IgD-negative memory B cell (primary cell): ENCODE data around the gene AUNIP. TPM values are rescaled to one million over a fixed set of nuclear protein-coding genes. Genes with fewer than 3 reads are reported as not detected.

Experiments used
- H3K27ac Mint-ChIP-seq, 3 donors: one replicate each; pipeline ENCODE4 v1.8.0; 2020 to 2022; ENCODE audit warnings: mild to moderate bottlenecking in 3 of 3, mixed read lengths in 3 of 3, moderate library complexity in 1 of 3
- H3K27me3 Mint-ChIP-seq: one replicate; pipeline ENCODE4 v1.8.0; 2021; ENCODE audit warnings: mixed read lengths
- H3K36me3 Mint-ChIP-seq: one replicate; pipeline ENCODE4 v1.8.0; 2020; ENCODE audit warnings: mild to moderate bottlenecking, mixed read lengths
- H3K4me1 Mint-ChIP-seq, 3 donors: one replicate each; pipeline ENCODE4 v1.8.0; 2020 to 2022; ENCODE audit warnings: mixed read lengths in 3 of 3, mild to moderate bottlenecking in 1 of 3
- H3K4me3 Mint-ChIP-seq, 4 donors: one replicate each; pipeline ENCODE4 v1.8.0; 2020 to 2022; ENCODE audit warnings: mild to moderate bottlenecking in 4 of 4, mixed read lengths in 4 of 4, moderate library complexity in 3 of 4
- H3K9me3 Mint-ChIP-seq, 3 donors: one replicate each; pipeline ENCODE4 v1.8.0; 2020 to 2021; ENCODE audit warnings: mixed read lengths in 3 of 3, mild to moderate bottlenecking in 1 of 3
- polyA plus RNA-seq: library from polyadenylated mRNA; unstranded; fragments of 300-500 nt; fragmentation: Illumina TruSeq; gene quantifications from one replicate; pipeline ENCODE4 v1.2.3, GENCODE V29; 2021

The AUNIP gene
- polyA plus RNA-seq, 1 donor from 2014 or later, result not detected

DNA sequence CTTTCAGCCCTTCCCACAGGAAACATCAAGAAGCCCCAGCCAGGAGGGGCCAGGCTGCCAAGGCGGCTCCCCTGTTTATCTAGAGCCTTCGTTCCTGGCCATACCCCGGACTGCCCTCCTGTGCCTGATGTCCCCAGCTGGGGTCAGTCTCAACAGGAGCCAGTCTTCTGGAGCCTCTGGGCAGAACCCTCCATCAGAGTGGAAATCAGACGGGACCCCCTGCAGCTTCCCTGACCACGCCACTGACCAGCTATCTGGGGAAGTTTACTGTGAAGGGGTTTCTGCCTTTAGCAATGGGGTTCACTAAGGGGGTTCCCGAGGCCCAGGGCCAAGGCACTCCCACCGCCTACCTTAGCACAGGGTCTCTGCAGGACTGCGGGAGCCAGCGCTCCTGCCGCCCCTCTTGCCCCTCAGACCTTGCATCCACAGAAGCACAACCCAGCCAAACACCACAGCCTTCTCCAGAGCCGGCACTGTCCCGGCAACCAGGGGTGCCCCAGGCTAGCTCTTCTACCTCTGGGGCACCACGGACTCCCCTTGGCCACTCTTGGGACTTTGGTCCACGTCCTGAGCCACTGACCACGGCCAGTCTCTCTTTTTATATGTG, 43.0 kb downstream of the AUNIP start:
- Mint-ChIP-seq H3K4me1 (peaks cover 7 to 14% (median 9%) of the 10 kb centered on the region in 3 donors), H3K9me3 (no peaks in the 10 kb centered on the region), H3K27me3 (no peaks in the 10 kb centered on the region), H3K4me3 (peak overlapping the region in 1 of 4 donors; percentile 48), H3K27ac (peak overlapping the region in 1 of 3 donors; percentile 48), H3K36me3 (no peaks in the 10 kb centered on the region)

DNA sequence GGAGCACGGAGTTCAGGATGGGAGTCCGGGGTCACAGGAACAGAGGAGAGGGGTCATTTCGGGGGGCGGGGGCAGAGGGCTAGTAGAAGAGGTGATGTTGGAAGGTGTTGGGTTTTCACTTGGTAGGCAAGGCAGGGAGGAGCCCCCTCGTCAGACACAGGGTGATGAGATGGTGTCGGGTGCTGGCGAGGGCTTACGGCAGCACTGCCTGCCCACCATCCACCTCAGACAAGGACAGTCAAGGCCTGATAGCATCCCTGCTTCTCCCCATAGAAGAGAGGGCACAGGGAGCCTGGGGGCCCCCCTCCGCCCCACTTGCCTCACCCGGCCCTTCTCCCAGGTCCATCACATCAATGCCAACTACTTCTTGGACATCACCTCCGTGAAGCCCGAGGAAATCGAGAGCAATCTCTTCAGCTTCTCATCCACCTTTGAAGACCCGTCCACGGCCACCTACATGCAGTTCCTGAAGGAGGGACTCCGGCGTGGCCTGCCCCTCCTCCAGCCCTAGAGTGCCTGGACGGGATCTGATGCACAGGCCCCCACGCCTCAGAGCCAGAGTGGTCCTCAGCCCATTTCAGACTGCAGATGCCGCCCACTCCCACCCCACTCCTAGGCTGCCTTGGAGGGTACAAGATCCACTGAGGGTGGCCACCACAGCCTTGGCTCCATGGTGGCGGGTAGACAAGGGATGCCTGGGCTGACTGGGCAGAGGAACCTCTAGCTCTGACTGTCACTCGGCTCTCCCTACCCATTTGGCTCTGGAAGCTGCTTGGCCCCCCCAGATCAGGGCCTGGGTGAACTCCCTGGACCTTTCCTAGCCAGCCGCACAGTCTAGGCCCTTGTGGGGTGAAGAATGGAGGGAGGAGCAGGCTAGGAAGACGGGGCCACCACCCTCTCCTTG, 43.8 kb downstream of the AUNIP start:
- Mint-ChIP-seq H3K4me1 (peaks cover 0 to 9% (median 8%) of the 10 kb centered on the region in 3 donors), H3K27ac (peak overlapping the region in 1 of 3 donors; percentile 48), H3K27me3 (no peaks in the 10 kb centered on the region), H3K36me3 (no peaks in the 10 kb centered on the region), H3K9me3 (no peaks in the 10 kb centered on the region), H3K4me3 (peak overlapping the region in 1 of 4 donors; percentile 59)

DNA sequence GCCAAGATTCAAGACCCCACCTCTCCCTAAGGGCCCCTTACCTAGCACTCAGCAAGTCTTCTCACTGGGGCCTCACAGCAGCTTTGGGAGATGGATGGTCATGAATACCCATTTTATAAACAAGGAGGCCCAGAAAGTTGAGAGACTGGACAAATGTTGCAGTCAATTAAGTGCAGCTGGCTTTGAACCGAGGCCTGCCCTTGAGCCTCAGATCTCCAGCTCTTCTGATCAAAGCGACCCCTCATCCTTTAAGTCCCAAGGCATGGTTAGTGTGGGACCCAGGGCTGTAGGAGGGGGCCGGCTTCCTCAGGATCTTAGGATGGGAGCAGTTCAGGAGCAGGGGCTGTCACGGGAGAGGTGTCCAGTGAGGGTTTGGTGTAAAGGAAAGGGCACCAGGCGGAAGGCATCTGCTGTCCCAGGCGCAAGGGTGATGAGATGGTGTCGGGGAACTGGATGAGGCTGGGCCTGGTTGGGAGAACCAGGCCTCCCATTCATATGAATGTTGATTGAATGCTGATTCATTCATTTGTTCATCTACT, 44.6 kb downstream of the AUNIP start:
- Mint-ChIP-seq H3K4me1 (peaks cover 3 to 15% (median 8%) of the 10 kb centered on the region in 3 donors), H3K9me3 (no peaks in the 10 kb centered on the region), H3K27ac (no peak overlapping the region), H3K36me3 (no peaks in the 10 kb centered on the region), H3K4me3 (peak overlapping the region in 1 of 4 donors; percentile 59), H3K27me3 (no peaks in the 10 kb centered on the region)

DNA sequence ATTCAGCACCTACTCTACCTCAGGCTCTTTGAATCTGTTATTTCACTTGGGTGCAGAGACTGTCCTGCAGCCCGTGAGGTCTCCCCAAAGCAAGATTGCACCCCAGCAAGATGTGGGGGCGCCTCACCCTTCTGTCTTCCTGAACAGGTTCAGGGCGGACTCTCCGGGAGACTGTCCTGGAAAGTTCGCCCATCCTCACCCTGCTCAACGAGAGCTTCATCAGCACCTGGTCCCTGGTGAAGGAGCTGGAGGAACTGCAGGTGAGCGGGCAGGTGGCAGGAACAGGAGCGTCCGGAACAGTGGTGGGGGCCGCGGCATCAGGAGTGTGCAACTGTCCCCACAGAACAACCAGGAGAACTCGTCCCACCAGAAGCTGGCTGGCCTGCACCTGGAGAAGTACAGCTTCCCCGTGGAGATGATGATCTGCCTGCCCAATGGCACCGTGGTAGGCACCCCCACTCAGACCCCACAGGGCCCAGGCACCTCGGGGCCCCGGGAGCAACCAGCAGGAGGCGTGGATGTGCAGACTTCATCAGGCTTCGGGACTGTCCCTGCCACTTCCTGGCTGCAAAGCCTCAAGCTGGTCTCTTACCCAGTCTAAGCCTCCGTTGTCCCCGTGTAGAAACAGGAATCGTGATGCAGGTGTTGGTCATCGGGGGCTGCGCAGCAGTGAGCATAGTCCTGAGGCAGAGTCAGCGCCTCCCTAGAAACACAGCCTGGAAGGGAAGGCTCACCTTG, 45.4 kb downstream of the AUNIP start:
- Mint-ChIP-seq H3K27me3 (no peaks in the 10 kb centered on the region), H3K4me3 (no peak overlapping the region), H3K4me1 (peaks cover 9 to 21% (median 10%) of the 10 kb centered on the region in 3 donors)

DNA sequence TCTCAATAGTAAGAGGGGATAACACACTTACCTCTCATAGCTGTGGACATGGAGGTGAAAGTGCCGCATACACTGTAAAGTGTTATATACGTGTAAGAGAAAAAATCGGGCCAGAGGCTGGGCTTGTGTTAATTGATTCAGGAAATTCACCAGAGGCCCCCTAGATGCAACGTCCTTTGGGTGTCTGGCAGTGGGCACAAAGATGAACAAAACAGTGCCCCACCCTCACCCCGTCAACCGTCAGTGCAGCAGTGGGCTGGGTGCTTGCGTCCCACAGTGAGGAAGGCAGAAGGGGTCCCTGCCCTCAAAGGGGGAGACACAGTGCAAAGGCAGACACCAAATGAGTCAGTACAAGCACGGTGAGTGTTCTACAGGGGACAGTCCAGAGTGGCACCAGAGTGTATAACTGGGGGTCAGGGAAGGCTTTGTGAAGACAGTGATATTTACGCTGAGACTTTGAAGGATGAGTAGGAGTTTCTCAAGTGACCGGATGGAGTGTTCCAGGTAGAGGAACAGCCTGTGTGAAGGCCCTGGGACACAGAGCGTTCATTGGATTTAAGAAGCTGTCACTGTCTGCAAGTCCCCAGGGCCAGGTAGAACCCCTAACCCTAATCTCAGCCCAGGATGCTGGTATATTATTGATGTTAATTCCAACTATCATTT, 46.1 kb downstream of the AUNIP start:
- no peaks in the 10 kb centered on the region for H3K9me3 Mint-ChIP-seq
- H3K4me1 Mint-ChIP-seq, result peaks cover 8 to 15% (median 9%) of the 10 kb centered on the region in 3 donors
- no peaks in the 10 kb centered on the region for H3K27me3 Mint-ChIP-seq
- H3K36me3 Mint-ChIP-seq, result no peaks in the 10 kb centered on the region
- no peak overlapping the region for H3K27ac Mint-ChIP-seq
- peak overlapping the region in 1 of 4 donors; percentile 83 for H3K4me3 Mint-ChIP-seq

More for the DNA sequence above, 45.4 kb downstream of the AUNIP start:
- H3K36me3 Mint-ChIP-seq, result no peaks in the 10 kb centered on the region
- no peaks in the 10 kb centered on the region for H3K9me3 Mint-ChIP-seq
- H3K27ac Mint-ChIP-seq, result no peak overlapping the region

DNA sequence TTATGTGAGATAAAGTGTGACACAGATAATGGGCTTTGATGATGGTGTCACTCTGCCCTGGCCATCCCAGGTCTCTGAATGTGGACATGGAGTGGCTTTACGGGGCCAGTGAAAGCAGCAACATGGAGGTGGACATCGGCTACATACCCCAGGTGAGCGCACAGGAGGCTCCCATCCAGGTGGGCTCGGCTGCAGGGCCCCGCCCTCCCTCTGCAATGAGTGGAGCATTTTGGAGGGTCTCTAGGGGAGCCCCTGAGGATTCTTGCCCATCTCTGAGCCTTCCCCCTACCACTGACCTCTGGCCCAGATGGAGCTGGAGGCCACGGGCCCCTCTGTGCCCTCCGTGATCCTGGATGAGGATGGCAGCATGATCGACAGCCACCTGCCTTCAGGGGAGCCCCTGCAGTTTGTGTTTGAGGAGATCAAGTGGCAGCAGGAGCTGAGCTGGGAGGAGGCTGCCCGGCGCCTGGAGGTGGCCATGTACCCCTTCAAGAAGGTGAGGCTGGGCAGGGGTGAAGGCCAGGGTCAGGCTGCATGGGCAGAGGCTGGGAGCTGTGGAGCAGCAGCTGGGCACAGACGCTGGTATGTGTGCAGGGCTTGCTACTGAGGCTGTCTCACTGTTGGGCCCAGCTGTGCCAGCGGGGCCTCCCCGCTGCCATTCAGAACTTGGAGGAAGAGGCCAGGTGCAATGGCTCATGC, 47.7 kb downstream of the AUNIP start:
- Mint-ChIP-seq H3K4me3 (no peak overlapping the region), H3K27ac (no peak overlapping the region)

DNA sequence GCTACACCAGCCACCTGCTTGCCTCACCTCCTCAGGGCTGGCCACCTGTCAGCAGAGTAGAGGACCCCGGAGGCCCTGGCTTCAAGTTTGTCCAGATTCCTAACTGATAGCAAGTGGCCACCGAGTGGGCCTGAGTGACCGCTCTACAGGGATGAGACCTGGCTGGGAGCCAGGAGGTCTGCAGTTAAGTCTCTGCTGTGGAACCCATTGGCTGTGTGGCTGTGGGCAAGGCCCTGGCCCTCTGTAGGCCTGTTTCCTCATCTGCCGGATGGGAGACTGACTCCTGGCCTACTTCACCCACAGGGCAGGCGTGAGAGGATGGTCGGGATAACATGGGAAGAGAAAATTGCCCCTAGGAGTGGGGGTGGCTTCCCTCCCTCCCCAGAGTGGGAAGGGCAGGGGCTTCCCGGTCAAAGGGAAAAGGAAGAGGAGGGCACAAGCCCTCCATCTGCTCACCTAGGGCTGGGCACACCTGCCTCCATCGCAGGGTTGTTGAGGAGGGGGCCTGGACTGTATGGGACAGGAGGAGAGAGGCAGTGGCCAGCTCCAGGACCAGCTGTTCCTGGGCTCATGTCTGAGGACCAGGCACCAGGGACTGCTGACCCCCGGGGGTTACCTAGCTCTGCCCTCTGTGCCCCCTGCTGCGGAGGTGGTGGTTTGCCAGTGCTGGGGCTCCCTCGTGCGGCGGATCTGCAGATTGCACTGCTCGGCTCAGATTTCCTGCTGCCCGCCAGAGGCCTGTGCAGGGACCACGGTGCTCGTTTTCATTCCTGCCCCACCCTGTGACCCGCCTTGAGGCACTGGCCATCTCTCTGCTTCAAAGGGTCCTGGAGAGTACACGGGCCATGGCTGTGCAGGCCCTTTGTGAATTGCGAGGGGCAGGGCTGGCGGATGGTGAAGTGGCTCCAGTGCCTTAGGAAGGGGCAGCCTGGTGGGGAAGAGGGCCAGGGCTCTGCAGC, 48.6 kb downstream of the AUNIP start:
- peaks cover 2% of the 10 kb centered on the region for H3K27me3 Mint-ChIP-seq
- H3K9me3 Mint-ChIP-seq, result no peaks in the 10 kb centered on the region
- peak overlapping the region in 3 of 4 donors; percentile 12 to 38 (median 27) for H3K4me3 Mint-ChIP-seq
- no peak overlapping the region for H3K27ac Mint-ChIP-seq
- peaks cover 8 to 14% (median 13%) of the 10 kb centered on the region in 3 donors for H3K4me1 Mint-ChIP-seq
- H3K36me3 Mint-ChIP-seq, result no peaks in the 10 kb centered on the region

More for the DNA sequence above, 47.7 kb downstream of the AUNIP start:
- Mint-ChIP-seq H3K36me3 (no peaks in the 10 kb centered on the region), H3K4me1 (peaks cover 8 to 14% (median 13%) of the 10 kb centered on the region in 3 donors), H3K27me3 (no peaks in the 10 kb centered on the region), H3K9me3 (no peaks in the 10 kb centered on the region)

DNA sequence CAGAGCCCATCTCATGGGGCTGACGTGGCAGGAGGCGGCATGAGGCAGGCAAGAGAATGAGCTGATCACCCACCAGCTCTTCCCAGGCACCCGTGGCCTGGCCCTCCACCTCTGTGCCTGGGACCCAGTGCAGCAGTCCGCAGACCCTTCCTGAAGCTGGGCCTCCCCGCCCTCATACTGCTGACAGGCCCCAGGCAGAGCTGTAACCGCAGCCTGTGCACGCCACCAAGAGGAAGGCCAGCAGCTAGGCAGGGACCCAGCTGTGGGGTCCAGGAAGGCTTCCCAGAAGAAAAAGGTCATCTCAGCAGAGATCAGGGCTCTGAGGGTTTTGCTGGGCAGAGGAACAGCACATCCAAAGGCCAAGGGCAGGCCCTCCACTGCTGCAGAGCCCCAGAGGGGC, 49.3 kb downstream of the AUNIP start:
- H3K4me1 Mint-ChIP-seq, result peaks cover 8 to 14% (median 13%) of the 10 kb centered on the region in 3 donors
- H3K27ac Mint-ChIP-seq, result peak overlapping the region in 2 of 3 donors; percentile 48 to 78
- no peaks in the 10 kb centered on the region for H3K36me3 Mint-ChIP-seq
- H3K9me3 Mint-ChIP-seq, result no peaks in the 10 kb centered on the region
- H3K4me3 Mint-ChIP-seq, result peak overlapping the region in 3 of 4 donors; percentile 61 to 90 (median 79)
- peaks cover 4% of the 10 kb centered on the region for H3K27me3 Mint-ChIP-seq

DNA sequence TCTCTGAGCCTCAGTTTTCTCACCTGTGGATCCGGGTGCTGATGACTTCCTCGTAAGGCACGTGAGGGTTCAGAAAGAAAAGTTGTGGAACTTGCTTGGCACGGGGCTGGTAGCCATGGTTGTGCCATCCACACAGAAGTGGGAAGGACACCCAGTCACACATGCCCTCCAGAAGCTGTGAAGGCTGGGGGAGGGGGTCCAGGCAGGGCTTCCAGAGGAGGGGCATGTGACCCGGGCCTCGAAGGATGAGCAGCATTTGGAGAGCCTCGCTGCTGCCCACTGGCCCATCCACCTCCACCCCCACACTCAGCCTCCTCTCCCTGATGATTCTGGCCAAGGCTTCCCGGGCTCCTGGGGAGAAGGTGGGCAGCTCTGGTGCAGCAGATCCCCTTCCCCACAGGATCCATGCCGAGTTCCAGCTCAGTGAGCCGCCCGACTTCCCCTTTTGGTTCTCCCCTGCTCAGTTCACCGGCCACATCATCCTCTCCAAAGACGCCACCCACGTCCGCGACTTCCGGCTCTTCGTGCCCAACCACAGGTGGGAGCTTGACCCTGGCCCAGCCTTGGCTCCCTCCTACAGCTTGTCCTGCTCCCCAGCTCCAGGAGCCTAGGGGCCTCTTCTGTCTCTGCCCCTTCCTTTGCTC, 49.9 kb downstream of the AUNIP start:
- peaks cover 8 to 15% (median 13%) of the 10 kb centered on the region in 3 donors for H3K4me1 Mint-ChIP-seq
- peak overlapping the region in 3 of 4 donors; percentile 61 to 90 (median 79) for H3K4me3 Mint-ChIP-seq
- H3K9me3 Mint-ChIP-seq, result no peaks in the 10 kb centered on the region
- no peaks in the 10 kb centered on the region for H3K36me3 Mint-ChIP-seq
- peak overlapping the region; percentile 48 to 78 (median 77) for H3K27ac Mint-ChIP-seq
- H3K27me3 Mint-ChIP-seq, result peaks cover 4% of the 10 kb centered on the region

DNA sequence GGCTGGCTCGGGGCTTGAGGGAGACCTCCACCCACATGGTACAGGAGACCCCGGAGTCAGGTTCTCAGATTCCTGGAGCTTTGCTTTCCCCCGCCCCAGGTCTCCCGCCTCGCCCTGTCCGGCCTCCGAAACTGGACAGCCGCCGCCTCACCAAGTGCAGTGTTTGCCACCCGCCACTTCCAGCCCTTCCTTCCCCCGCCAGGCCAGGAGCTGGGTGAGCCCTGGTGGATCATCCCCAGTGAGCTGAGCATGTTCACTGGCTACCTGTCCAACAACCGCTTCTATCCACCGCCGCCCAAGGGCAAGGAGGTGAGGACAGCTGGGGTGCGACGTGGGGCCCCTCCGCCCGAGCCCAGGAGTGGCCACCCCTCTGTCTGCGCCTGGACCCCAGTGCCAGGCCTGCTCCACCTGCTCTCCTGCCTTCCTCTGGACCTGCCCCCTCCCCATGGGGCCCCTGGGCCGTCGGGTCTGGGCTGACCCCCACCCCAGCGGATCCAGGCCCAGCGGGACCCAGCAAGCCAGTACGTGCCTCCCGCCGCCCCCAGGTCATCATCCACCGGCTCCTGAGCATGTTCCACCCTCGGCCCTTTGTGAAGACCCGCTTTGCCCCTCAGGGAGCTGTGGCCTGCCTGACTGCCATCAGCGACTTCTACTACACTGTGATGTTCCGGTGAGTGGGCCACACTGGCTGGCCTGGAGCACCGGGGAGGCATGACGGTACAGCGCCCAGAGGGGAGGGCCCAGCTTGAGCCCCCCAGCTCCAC, 50.6 kb downstream of the AUNIP start:
- H3K4me1 Mint-ChIP-seq, result peaks cover 8 to 16% (median 13%) of the 10 kb centered on the region in 3 donors
- H3K9me3 Mint-ChIP-seq, result no peaks in the 10 kb centered on the region
- H3K27me3 Mint-ChIP-seq, result peaks cover 4% of the 10 kb centered on the region
- peak overlapping the region in 1 of 3 donors; percentile 77 for H3K27ac Mint-ChIP-seq
- H3K4me3 Mint-ChIP-seq, result no peak overlapping the region
- H3K36me3 Mint-ChIP-seq, result no peaks in the 10 kb centered on the region

DNA sequence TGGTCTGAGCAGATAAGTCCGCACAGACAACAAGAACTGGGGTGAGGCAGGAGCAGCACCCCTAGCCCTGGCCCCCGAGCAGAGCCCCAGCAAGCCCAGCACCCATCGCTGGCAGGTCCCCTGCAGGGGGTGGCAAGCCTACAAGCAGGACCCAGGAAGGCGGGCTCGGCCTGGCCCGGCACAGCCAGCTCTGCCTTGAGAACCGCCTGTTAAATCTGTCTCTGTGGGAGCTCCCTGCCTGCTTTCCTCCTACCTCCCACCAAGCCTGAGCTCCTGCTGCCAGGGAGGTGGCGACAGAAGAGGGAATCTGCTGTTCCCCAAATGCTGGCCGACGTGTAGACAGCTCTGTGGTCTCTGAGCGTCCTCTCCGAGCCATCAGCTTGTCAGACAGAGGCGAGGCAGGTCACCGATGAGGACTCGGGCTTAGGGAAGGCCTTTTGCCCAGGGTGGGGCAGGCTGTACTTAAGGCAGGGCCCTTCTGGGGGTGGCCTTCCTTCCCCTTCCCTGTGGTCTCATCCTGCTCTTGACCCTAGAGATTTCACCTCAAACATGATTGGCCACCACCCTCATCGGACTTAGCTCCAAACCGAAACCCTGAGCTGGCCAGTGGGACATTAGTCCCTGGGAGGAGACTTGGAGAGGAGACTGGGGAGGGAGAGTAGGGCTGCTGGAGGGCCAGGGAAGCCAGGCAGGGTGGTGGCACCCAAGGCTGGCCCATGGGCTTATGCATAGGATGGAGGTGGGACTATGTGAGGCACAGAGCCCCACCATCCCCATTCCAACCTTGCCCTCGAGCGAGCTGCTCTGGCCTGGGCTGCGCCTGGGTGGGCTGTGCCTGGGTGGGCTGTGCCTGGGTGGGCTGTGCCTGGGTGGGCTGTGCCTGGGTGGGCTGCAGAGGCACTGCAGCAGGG, 51.5 kb downstream of the AUNIP start:
- H3K27ac Mint-ChIP-seq, result no peak overlapping the region

More for the DNA sequence above, 51.5 kb downstream of the AUNIP start:
- peaks cover 4% of the 10 kb centered on the region for H3K27me3 Mint-ChIP-seq
- peaks cover 12 to 22% (median 18%) of the 10 kb centered on the region in 3 donors for H3K4me1 Mint-ChIP-seq
- peak overlapping the region in 1 of 4 donors; percentile 52 for H3K4me3 Mint-ChIP-seq
- no peaks in the 10 kb centered on the region for H3K36me3 Mint-ChIP-seq
- no peaks in the 10 kb centered on the region for H3K9me3 Mint-ChIP-seq
